A673 (cell line): ENCODE results near the gene KIFAP3. TPM values are rescaled to one million over a fixed set of nuclear protein-coding genes. Genes with fewer than 3 reads are reported as not detected.
"Not testable (repeated sequence)": the region's sequence is repeated elsewhere in the genome, so short reads cannot be mapped to it uniquely, and the experiment has no call there.

ENCODE experiments used
- BruUV-seq: library from RNA; stranded (reverse); fragments of 400-500 nt; replicated peaks from 2 replicates; lab custom pipeline; 2021; lab: Mats Ljungman, UMichigan
- CTCF ChIA-PET: fragments of 300-600 bp; sonication (Branson Sonifier 250); formaldehyde crosslinking; loops from one replicate; lab custom pipeline; 2022; ENCODE audit warnings: antibody characterized with exemption; lab: Charles Lee
- POLR2A ChIA-PET: fragments of 300-600 bp; sonication (Branson Sonifier 250); formaldehyde crosslinking; loops from one replicate; lab custom pipeline; 2022; ENCODE audit warnings: antibody characterized with exemption; ENCODE audit not compliant: low non-redundant PET; lab: Charles Lee
- DNase-seq: peaks from one replicate; pipeline ENCODE4 v3.0.0-alpha.2; 2015; ENCODE audit warnings: low spot score
- H3K27ac ChIP-seq: fragments of 200-600 bp; sonication (generic); 2 replicates; pipeline ENCODE4 v1.5.1; 2016; ENCODE audit warnings: mixed run types, low read depth, mild to moderate bottlenecking, mixed read lengths, antibody characterized with exemption, low read length; ENCODE audit not compliant: poor library complexity, severe bottlenecking
- H3K27me3 ChIP-seq: fragments of 200-600 bp; sonication (generic); replicated peaks from 2 replicates; pipeline ENCODE4 v1.6.1; 2017; ENCODE audit warnings: mixed run types, low read depth, mild to moderate bottlenecking, mixed read lengths, antibody characterized with exemption, low read length; ENCODE audit not compliant: insufficient read depth, poor library complexity
- H3K36me3 ChIP-seq: fragments of 200-600 bp; sonication (generic); 2 replicates; pipeline ENCODE4 v1.6.1; 2016; ENCODE audit warnings: mixed run types, mild to moderate bottlenecking, mixed read lengths, antibody characterized with exemption, low read length; ENCODE audit not compliant: insufficient read depth, poor library complexity, severe bottlenecking
- H3K4me1 ChIP-seq: fragments of 200-600 bp; sonication (generic); 2 replicates; pipeline ENCODE4 v1.6.1; 2017; ENCODE audit warnings: mixed run types, mild to moderate bottlenecking, mixed read lengths, antibody characterized with exemption, low read length; ENCODE audit not compliant: insufficient read depth, poor library complexity, severe bottlenecking
- H3K4me3 ChIP-seq: fragments of 200-600 bp; sonication (generic); 2 replicates; pipeline ENCODE4 v1.5.1; 2016; ENCODE audit warnings: low read depth, mixed run types, mild to moderate bottlenecking, mixed read lengths, low read length; ENCODE audit not compliant: poor library complexity, severe bottlenecking
- H3K9me3 ChIP-seq: fragments of 200-600 bp; sonication (generic); 2 replicates; pipeline ENCODE4 v1.6.1; 2016; ENCODE audit warnings: mixed run types, low read depth, mild to moderate bottlenecking, mixed read lengths, antibody characterized with exemption, low read length; ENCODE audit not compliant: poor library complexity, severe bottlenecking
- CTCF ChIP-seq: fragments of 300-800, 200-600 bp; sonication (generic); conservative IDR thresholded peaks from 2 replicates; pipeline ENCODE4 v1.5.1; 2017; ENCODE audit warnings: low read depth, mild to moderate bottlenecking, antibody characterized with exemption, low read length, moderate library complexity, mixed read lengths
- EZH2 ChIP-seq: fragments of 200-600 bp; sonication (generic); IDR thresholded peaks from 2 replicates; pipeline ENCODE4 v1.6.1; 2017; ENCODE audit warnings: borderline replicate concordance, low read depth, mild to moderate bottlenecking, mixed read lengths, antibody characterized with exemption, low read length; ENCODE audit not compliant: poor library complexity, severe bottlenecking
- intact Hi-C: fragments of 100-400 bp; cut with micrococcal nuclease; formaldehyde crosslinking; loops from one replicate; pipeline ENCODE4 v1.10.0; 2022; ENCODE audit not compliant: unreplicated experiment
- total RNA-seq: library from RNA; stranded (reverse); gene quantifications from 2 replicates; pipeline ENCODE4 v1.2.3, GENCODE V29; 2021

The KIFAP3 gene
- total RNA-seq, 1 experiment from 2014 or later: 12.7 TPM

- Histone ChIP-seq H3K27ac (no peak overlapping the region), H3K27me3 (no peaks in the 10 kb centered on the region), H3K36me3 (no peaks in the 10 kb centered on the region), H3K4me3 (no peak overlapping the region), H3K9me3 (peaks cover 8% of the 10 kb centered on the region), H3K4me1 (peaks cover 4% of the 10 kb centered on the region)
- ChIA-PET CTCF (no interaction called here), POLR2A (no interaction called here)
- no TSS peak for BruUV-seq
- no peak for DNase-seq
- TF ChIP-seq EZH2 (no peak), CTCF (no peak)
- intact Hi-C loops: no loop called here
These were observed 3.4 kb upstream of the KIFAP3 start for GRCh38 chr1:170077926-170078325.

- H3K27ac ChIP-seq, H3K27me3 ChIP-seq, H3K4me1 ChIP-seq, DNase-seq, H3K36me3 ChIP-seq, H3K9me3 ChIP-seq, H3K4me3 ChIP-seq, BruUV-seq, CTCF ChIA-PET, intact Hi-C loops, POLR2A ChIA-PET: not testable (repeated sequence)
These were observed 2.5 kb upstream of the KIFAP3 start for GRCh38 chr1:170076952-170077351.

GRCh38 chr1:170076199-170076598, 1.7 kb upstream of the KIFAP3 start:
- ChIA-PET POLR2A (no interaction called here), CTCF (no interaction called here)
- DNase-seq: no peak
- H3K4me3 ChIP-seq: no peak overlapping the region
- H3K36me3 ChIP-seq: no peaks in the 10 kb centered on the region
- no peaks in the 10 kb centered on the region for H3K27me3 ChIP-seq
- no peak for TF ChIP-seq CTCF
- no peak for TF ChIP-seq EZH2
- H3K27ac ChIP-seq: no peak overlapping the region
- intact Hi-C loops: no loop called here
- peaks cover 4% of the 10 kb centered on the region for H3K4me1 ChIP-seq
- BruUV-seq: no TSS peak
- H3K9me3 ChIP-seq: peaks cover 8% of the 10 kb centered on the region

DNA sequence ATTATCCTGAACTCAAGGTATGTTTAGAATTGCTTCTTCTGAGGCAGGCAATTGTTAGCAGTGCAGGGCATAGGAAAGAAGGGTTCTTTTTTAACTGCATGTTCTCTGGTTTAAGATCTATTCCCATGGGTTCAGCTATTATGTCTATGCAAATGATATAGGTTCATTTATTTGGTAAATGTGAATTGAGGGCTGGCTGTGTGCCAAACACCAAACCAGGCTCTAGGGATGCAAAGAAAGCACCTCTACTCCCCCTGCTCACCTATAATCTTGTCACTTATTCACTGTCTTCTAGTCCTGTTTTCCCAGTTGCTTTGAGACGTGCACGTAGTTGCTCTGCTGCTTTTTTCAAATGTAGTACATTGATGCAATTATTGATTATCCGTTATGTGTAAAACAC, 691 bp upstream of the KIFAP3 start:
- peak overlapping the region; percentile 83 for H3K4me3 ChIP-seq
- no peaks in the 10 kb centered on the region for H3K36me3 ChIP-seq
- no peak for TF ChIP-seq EZH2
- no peak for TF ChIP-seq CTCF
- CTCF ChIA-PET: no interaction called here
- no peak overlapping the region for H3K27ac ChIP-seq
- intact Hi-C loops: no loop called here
- H3K27me3 ChIP-seq: no peaks in the 10 kb centered on the region
- POLR2A ChIA-PET: no interaction called here
- peaks cover 4% of the 10 kb centered on the region for H3K4me1 ChIP-seq
- H3K9me3 ChIP-seq: peaks cover 8% of the 10 kb centered on the region
- no TSS peak for BruUV-seq
- no peak for DNase-seq
